ENCODE measurements around the gene MST1.

GRCh38 chr3:49644684-49645083 lies 44.6 kb downstream of the MST1 start:
- TF ChIP-seq, protein P1, sequence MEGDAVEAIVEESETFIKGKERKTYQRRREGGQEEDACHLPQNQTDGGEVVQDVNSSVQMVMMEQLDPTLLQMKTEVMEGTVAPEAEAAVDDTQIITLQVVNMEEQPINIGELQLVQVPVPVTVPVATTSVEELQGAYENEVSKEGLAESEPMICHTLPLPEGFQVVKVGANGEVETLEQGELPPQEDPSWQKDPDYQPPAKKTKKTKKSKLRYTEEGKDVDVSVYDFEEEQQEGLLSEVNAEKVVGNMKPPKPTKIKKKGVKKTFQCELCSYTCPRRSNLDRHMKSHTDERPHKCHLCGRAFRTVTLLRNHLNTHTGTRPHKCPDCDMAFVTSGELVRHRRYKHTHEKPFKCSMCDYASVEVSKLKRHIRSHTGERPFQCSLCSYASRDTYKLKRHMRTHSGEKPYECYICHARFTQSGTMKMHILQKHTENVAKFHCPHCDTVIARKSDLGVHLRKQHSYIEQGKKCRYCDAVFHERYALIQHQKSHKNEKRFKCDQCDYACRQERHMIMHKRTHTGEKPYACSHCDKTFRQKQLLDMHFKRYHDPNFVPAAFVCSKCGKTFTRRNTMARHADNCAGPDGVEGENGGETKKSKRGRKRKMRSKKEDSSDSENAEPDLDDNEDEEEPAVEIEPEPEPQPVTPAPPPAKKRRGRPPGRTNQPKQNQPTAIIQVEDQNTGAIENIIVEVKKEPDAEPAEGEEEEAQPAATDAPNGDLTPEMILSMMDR (IDR thresholded peaks at IDR 0.05) = no peak
- no peak for TF ChIP-seq POLR2AphosphoS5 (IDR thresholded peaks at IDR 0.05)
